HUES6 (cell line): ENCODE results near the gene PSMG2.

Experiments
- H3K27ac ChIP-seq: 2 replicates; pipeline ENCODE4 v1.7.0; 2013; ENCODE audit warnings: low read depth, mild to moderate bottlenecking, low read length, inconsistent platforms
- H3K27me3 ChIP-seq: 2 replicates; pipeline ENCODE4 v1.6.1; 2013; ENCODE audit warnings: low read length; ENCODE audit not compliant: control insufficient read depth, insufficient read depth
- H3K36me3 ChIP-seq: 2 replicates; pipeline ENCODE4 v1.6.1; 2013; ENCODE audit warnings: low read length; ENCODE audit not compliant: control insufficient read depth, insufficient read depth
- H3K4me1 ChIP-seq: 2 replicates; pipeline ENCODE4 v1.6.1; 2013; ENCODE audit warnings: low read length; ENCODE audit not compliant: control insufficient read depth, insufficient read depth
- H3K4me3 ChIP-seq: 2 replicates; pipeline ENCODE4 v1.5.1; 2013; ENCODE audit warnings: low read depth, low read length
- H3K9ac ChIP-seq: one replicate; pipeline ENCODE4 v1.6.1; 2013; ENCODE audit warnings: mild to moderate bottlenecking, low read length
- H3K9me3 ChIP-seq: 2 replicates; pipeline ENCODE4 v1.6.1; 2013; ENCODE audit warnings: low read depth, low read length; ENCODE audit not compliant: control insufficient read depth, insufficient read depth

Gene PSMG2

GRCh38 chr18:12686100-12686499 lies 16.7 kb upstream of the PSMG2 start:
- Histone ChIP-seq H3K9me3 (no peaks in the 10 kb centered on the region), H3K27me3 (no peaks in the 10 kb centered on the region), H3K9ac (no peak overlapping the region), H3K4me1 (no peaks in the 10 kb centered on the region), H3K36me3 (peaks cover 28% of the 10 kb centered on the region), H3K4me3 (no peak overlapping the region), H3K27ac (no peak overlapping the region)

- no peaks in the 10 kb centered on the region for H3K9me3 ChIP-seq
- no peak overlapping the region for H3K9ac ChIP-seq
- H3K36me3 ChIP-seq = peaks cover 37% of the 10 kb centered on the region
- H3K27ac ChIP-seq = no peak overlapping the region
- H3K4me1 ChIP-seq = no peaks in the 10 kb centered on the region
- no peak overlapping the region for H3K4me3 ChIP-seq
- H3K27me3 ChIP-seq = no peaks in the 10 kb centered on the region
These were observed 13.5 kb upstream of the PSMG2 start for GRCh38 chr18:12689256-12689850.

- Histone ChIP-seq H3K9me3 (no peaks in the 10 kb centered on the region), H3K36me3 (peaks cover 37% of the 10 kb centered on the region), H3K27ac (no peak overlapping the region), H3K9ac (no peak overlapping the region), H3K27me3 (no peaks in the 10 kb centered on the region), H3K4me3 (no peak overlapping the region), H3K4me1 (no peaks in the 10 kb centered on the region)
These were observed 10.6 kb upstream of the PSMG2 start for GRCh38 chr18:12692206-12692605.

- Histone ChIP-seq H3K4me3 (no peak overlapping the region), H3K4me1 (no peaks in the 10 kb centered on the region), H3K27ac (no peak overlapping the region), H3K9ac (no peak overlapping the region), H3K36me3 (peaks cover 53% of the 10 kb centered on the region), H3K27me3 (no peaks in the 10 kb centered on the region), H3K9me3 (no peaks in the 10 kb centered on the region)
These were observed 8.8 kb upstream of the PSMG2 start for GRCh38 chr18:12694032-12694431.

- no peak overlapping the region for H3K4me3 ChIP-seq
- peaks cover 47% of the 10 kb centered on the region for H3K36me3 ChIP-seq
- H3K27ac ChIP-seq = no peak overlapping the region
- H3K9ac ChIP-seq = no peak overlapping the region
- H3K4me1 ChIP-seq = peaks cover 12% of the 10 kb centered on the region
- H3K27me3 ChIP-seq = no peaks in the 10 kb centered on the region
- H3K9me3 ChIP-seq = no peaks in the 10 kb centered on the region
These were observed 3.1 kb upstream of the PSMG2 start for GRCh38 chr18:12699747-12700146.

GRCh38 chr18:12701161-12701560 lies 1.7 kb upstream of the PSMG2 start:
- Histone ChIP-seq H3K4me3 (peak overlapping the region; percentile 85), H3K36me3 (peaks cover 40% of the 10 kb centered on the region), H3K4me1 (peaks cover 12% of the 10 kb centered on the region)

GRCh38 chr18:12703096-12703567 lies 290 bp downstream of the PSMG2 start:
- H3K9ac ChIP-seq = peak overlapping the region; percentile 99
- peak overlapping the region; percentile 85 for H3K4me3 ChIP-seq
- H3K9me3 ChIP-seq = no peaks in the 10 kb centered on the region
- peaks cover 42% of the 10 kb centered on the region for H3K36me3 ChIP-seq
- H3K4me1 ChIP-seq = peaks cover 12% of the 10 kb centered on the region
- no peaks in the 10 kb centered on the region for H3K27me3 ChIP-seq
- H3K27ac ChIP-seq = peak overlapping the region; percentile 100

More at GRCh38 chr18:12701161-12701560, 1.7 kb upstream of the PSMG2 start:
- H3K9ac ChIP-seq = peak overlapping the region; percentile 44
- no peaks in the 10 kb centered on the region for H3K9me3 ChIP-seq
- no peak overlapping the region for H3K27ac ChIP-seq
- H3K27me3 ChIP-seq = no peaks in the 10 kb centered on the region

GRCh38 chr18:12703664-12704063 lies 822 bp downstream of the PSMG2 start:
- peak overlapping the region; percentile 100; the same call in 1 of the 2 replicates for H3K27ac ChIP-seq
- peaks cover 12% of the 10 kb centered on the region for H3K4me1 ChIP-seq

GRCh38 chr18:12711446-12711845 lies 8.6 kb downstream of the PSMG2 start:
- Histone ChIP-seq H3K9ac (no peak overlapping the region), H3K36me3 (peaks cover 75% of the 10 kb centered on the region), H3K27ac (no peak overlapping the region), H3K4me1 (0 out of 2 replicates have a peak, but pooled peaks cover 5% of the 10 kb centered on the region), H3K9me3 (no peaks in the 10 kb centered on the region), H3K27me3 (no peaks in the 10 kb centered on the region), H3K4me3 (no peak overlapping the region)

More at GRCh38 chr18:12703664-12704063, 822 bp downstream of the PSMG2 start:
- Histone ChIP-seq H3K36me3 (peaks cover 38% of the 10 kb centered on the region), H3K9ac (peak overlapping the region; percentile 99), H3K9me3 (no peaks in the 10 kb centered on the region), H3K27me3 (no peaks in the 10 kb centered on the region), H3K4me3 (peak overlapping the region; percentile 85)

GRCh38 chr18:12721495-12722275 lies 18.8 kb downstream of the PSMG2 start:
- peaks cover 73% of the 10 kb centered on the region for H3K36me3 ChIP-seq
- no peaks in the 10 kb centered on the region for H3K9me3 ChIP-seq
- H3K4me1 ChIP-seq = no peaks in the 10 kb centered on the region

GRCh38 chr18:12722731-12723130 lies 19.9 kb downstream of the PSMG2 start:
- Histone ChIP-seq H3K27ac (no peak overlapping the region), H3K27me3 (no peaks in the 10 kb centered on the region), H3K36me3 (peaks cover 65% of the 10 kb centered on the region), H3K9me3 (no peaks in the 10 kb centered on the region), H3K4me1 (no peaks in the 10 kb centered on the region), H3K4me3 (no peak overlapping the region), H3K9ac (no peak overlapping the region)

More at GRCh38 chr18:12721495-12722275, 18.8 kb downstream of the PSMG2 start:
- H3K27ac ChIP-seq = no peak overlapping the region
- H3K27me3 ChIP-seq = no peaks in the 10 kb centered on the region
- no peak overlapping the region for H3K4me3 ChIP-seq
- no peak overlapping the region for H3K9ac ChIP-seq
